CD4-positive, alpha-beta T cell treated with Interleukin-15 for 4 hours (primary cell): ENCODE results near the gene WDR4.
"Not testable (repeated sequence)": the region's sequence is repeated elsewhere in the genome, so short reads cannot be mapped to it uniquely, and the experiment has no call there.

Experiments
- DNase-seq: peaks from one replicate; pipeline ENCODE4 v3.0.0-alpha.2; 2020; ENCODE audit warnings: low spot score

WDR4 gene

GRCh38 chr21:42878678-42878992 lies 704 bp downstream of the WDR4 start:
- DNase-seq, result no peak

GRCh38 chr21:42875811-42876210 lies 3.5 kb downstream of the WDR4 start:
- not testable (repeated sequence) for DNase-seq

- no peak for DNase-seq
Observed at GRCh38 chr21:42873096-42873495, 6.2 kb downstream of the WDR4 start.

GRCh38 chr21:42868196-42868595 lies 11.1 kb downstream of the WDR4 start:
- no peak for DNase-seq

- no peak for DNase-seq
Observed at GRCh38 chr21:42865776-42866160, 13.6 kb downstream of the WDR4 start.

GRCh38 chr21:42864815-42865775 lies 14.2 kb downstream of the WDR4 start:
- DNase-seq, result no peak

GRCh38 chr21:42864286-42864685 lies 15.1 kb downstream of the WDR4 start:
- no peak for DNase-seq

- DNase-seq, result no peak
Observed at GRCh38 chr21:42863504-42863870, 15.9 kb downstream of the WDR4 start.

- DNase-seq, result no peak
Observed at GRCh38 chr21:42862774-42863503, 16.4 kb downstream of the WDR4 start.

GRCh38 chr21:42861848-42862400 lies 17.4 kb downstream of the WDR4 start:
- DNase-seq, result no peak

- DNase-seq, result no peak
Observed at GRCh38 chr21:42861311-42861847, 18.0 kb downstream of the WDR4 start.

GRCh38 chr21:42860345-42860744 lies 19.0 kb downstream of the WDR4 start:
- DNase-seq, result no peak

GRCh38 chr21:42859891-42860230 lies 19.5 kb downstream of the WDR4 start:
- no peak for DNase-seq

GRCh38 chr21:42858957-42859890 lies 20.1 kb downstream of the WDR4 start:
- no peak for DNase-seq

GRCh38 chr21:42858185-42858847 lies 21.0 kb downstream of the WDR4 start:
- no peak for DNase-seq

- DNase-seq, result no peak
Observed at GRCh38 chr21:42857216-42857615, 22.1 kb downstream of the WDR4 start.

- no peak for DNase-seq
Observed at GRCh38 chr21:42855937-42856335, 23.4 kb downstream of the WDR4 start.

GRCh38 chr21:42855171-42855936 lies 24.0 kb downstream of the WDR4 start:
- no peak for DNase-seq

- no peak for DNase-seq
Observed at GRCh38 chr21:42854246-42855010, 24.9 kb downstream of the WDR4 start.

- DNase-seq, result no peak
Observed at GRCh38 chr21:42853621-42854020, 25.7 kb downstream of the WDR4 start.
